GM18861 (cell line): Measurements from ENCODE around the gene HNF1B.

Experiments
- ATAC-seq: cut with Tn5 transposase; IDR thresholded peaks from one replicate; pipeline ENCODE4 v1.9.1; 2021; ENCODE audit not compliant: unreplicated experiment

Gene HNF1B

GRCh38 chr17:37737971-37738370 lies 6.9 kb downstream of the HNF1B start:
- ATAC-seq: no peak

GRCh38 chr17:37737081-37737480 lies 7.8 kb downstream of the HNF1B start:
- ATAC-seq: no peak

- no peak for ATAC-seq
Observed at GRCh38 chr17:37736428-37736827, 8.4 kb downstream of the HNF1B start.

- no peak for ATAC-seq
Observed at GRCh38 chr17:37735165-37735564, 9.7 kb downstream of the HNF1B start.

GRCh38 chr17:37732316-37732715 lies 12.5 kb downstream of the HNF1B start:
- no peak for ATAC-seq

- no peak for ATAC-seq
Observed at GRCh38 chr17:37731056-37731455, 13.8 kb downstream of the HNF1B start.

GRCh38 chr17:37729905-37730304 lies 15.0 kb downstream of the HNF1B start:
- no peak for ATAC-seq

GRCh38 chr17:37726891-37727675 lies 17.8 kb downstream of the HNF1B start:
- no peak for ATAC-seq

- no peak for ATAC-seq
Observed at GRCh38 chr17:37726248-37726647, 18.6 kb downstream of the HNF1B start.

GRCh38 chr17:37725601-37726146 lies 19.2 kb downstream of the HNF1B start:
- ATAC-seq: no peak

- ATAC-seq: no peak
Observed at GRCh38 chr17:37725021-37725595, 19.8 kb downstream of the HNF1B start.

GRCh38 chr17:37720989-37721388 lies 23.9 kb downstream of the HNF1B start:
- no peak for ATAC-seq

GRCh38 chr17:37719866-37720265 lies 25.0 kb downstream of the HNF1B start:
- ATAC-seq: no peak

GRCh38 chr17:37718324-37719048 lies 26.4 kb downstream of the HNF1B start:
- no peak for ATAC-seq

- no peak for ATAC-seq
Observed at GRCh38 chr17:37717627-37718323, 27.1 kb downstream of the HNF1B start.

GRCh38 chr17:37714897-37715296 lies 30.0 kb downstream of the HNF1B start:
- no peak for ATAC-seq

GRCh38 chr17:37713624-37714023 lies 31.2 kb downstream of the HNF1B start:
- ATAC-seq: no peak

- ATAC-seq: no peak
Observed at GRCh38 chr17:37713028-37713431, 31.8 kb downstream of the HNF1B start.

- no peak for ATAC-seq
Observed at GRCh38 chr17:37711113-37711512, 33.7 kb downstream of the HNF1B start.

GRCh38 chr17:37710344-37710886 lies 34.4 kb downstream of the HNF1B start:
- ATAC-seq: no peak
